Measurements from ENCODE around the gene DUSP10. TPM values are rescaled to one million over a fixed set of nuclear protein-coding genes. Genes with fewer than 3 reads are reported as not detected.

DUSP10 gene
- polyA plus RNA-seq, 3 donors, result 10.4 to 41.1 (median 12.7) TPM

DNA sequence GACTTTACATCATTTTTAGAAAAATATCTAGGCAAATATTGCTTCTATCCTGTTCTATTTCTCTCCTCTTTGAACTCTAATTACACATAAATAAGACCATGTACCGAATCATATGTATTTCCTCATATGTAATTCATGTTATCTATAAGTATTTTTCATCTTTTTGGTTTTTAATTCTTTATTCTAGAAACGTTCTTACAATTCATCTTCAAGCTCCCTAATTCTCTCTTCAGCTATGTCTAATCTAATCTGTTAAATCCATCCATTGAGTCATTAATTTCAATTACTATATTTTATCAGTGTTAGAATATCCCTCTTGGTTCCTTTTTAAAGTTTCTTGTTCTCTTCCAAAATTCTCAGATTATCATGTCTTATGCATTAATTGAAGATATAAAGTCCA lies 61.8 kb downstream of the DUSP10 start:
- no peak for DNase-seq
- Histone ChIP-seq H3K9me3 (replicated peaks in 1 of 2; ENCODE audit: control insufficient read depth in 1 of 2, insufficient read depth in 1 of 2, low read length in 2 of 2) (no peaks in the 10 kb centered on the region), H3K27ac (ENCODE audit: low read depth in 1 of 2, low read length in 2 of 2) (no peak overlapping the region), H2AFZ (ENCODE audit: insufficient read depth, low read depth, low read length, poor library complexity, severe bottlenecking) (no peak overlapping the region), H4K20me1 (ENCODE audit: insufficient read depth, low read length) (no peaks in the 10 kb centered on the region), H3K9ac (ENCODE audit: insufficient read depth, low read length, poor library complexity, severe bottlenecking) (no peak overlapping the region), H3K4me3 (replicated peaks in 1 of 3; ENCODE audit: low read depth in 2 of 3, low read length in 3 of 3) (no peak overlapping the region), H3K27me3 (ENCODE audit: control insufficient read depth in 2 of 2, insufficient read depth in 2 of 2, low read length in 2 of 2) (no peaks in the 10 kb centered on the region), H3K36me3 (replicated peaks in 1 of 2; ENCODE audit: control insufficient read depth in 1 of 2, insufficient read depth in 2 of 2, low read length in 2 of 2) (no peaks in the 10 kb centered on the region), H3K4me1 (ENCODE audit: control insufficient read depth in 1 of 2, insufficient read depth in 2 of 2, low read length in 2 of 2) (no peaks in the 10 kb centered on the region), H3K79me2 (ENCODE audit: insufficient read depth, low read length) (no peaks in the 10 kb centered on the region), H3K4me2 (replicated peaks; ENCODE audit: extremely low read depth, low read length, poor library complexity, severe bottlenecking) (no peak overlapping the region)
- intact Hi-C loops (cut with micrococcal nuclease), result no loop called here
- Mint-ChIP-seq H3K9me3 (peaks cover 0 to 9% (median 4%) of the 10 kb centered on the region in 7 donors), H3K27ac (no peak overlapping the region), H3K4me1 (peaks cover 3% of the 10 kb centered on the region), H3K4me3 (no peak overlapping the region), H3K36me3 (no peaks in the 10 kb centered on the region), H3K27me3 (ENCODE audit: low read depth in 3 of 3) (peaks cover 0 to 2% (median 2%) of the 10 kb centered on the region in 3 donors)
- TF ChIP-seq, protein P1, sequence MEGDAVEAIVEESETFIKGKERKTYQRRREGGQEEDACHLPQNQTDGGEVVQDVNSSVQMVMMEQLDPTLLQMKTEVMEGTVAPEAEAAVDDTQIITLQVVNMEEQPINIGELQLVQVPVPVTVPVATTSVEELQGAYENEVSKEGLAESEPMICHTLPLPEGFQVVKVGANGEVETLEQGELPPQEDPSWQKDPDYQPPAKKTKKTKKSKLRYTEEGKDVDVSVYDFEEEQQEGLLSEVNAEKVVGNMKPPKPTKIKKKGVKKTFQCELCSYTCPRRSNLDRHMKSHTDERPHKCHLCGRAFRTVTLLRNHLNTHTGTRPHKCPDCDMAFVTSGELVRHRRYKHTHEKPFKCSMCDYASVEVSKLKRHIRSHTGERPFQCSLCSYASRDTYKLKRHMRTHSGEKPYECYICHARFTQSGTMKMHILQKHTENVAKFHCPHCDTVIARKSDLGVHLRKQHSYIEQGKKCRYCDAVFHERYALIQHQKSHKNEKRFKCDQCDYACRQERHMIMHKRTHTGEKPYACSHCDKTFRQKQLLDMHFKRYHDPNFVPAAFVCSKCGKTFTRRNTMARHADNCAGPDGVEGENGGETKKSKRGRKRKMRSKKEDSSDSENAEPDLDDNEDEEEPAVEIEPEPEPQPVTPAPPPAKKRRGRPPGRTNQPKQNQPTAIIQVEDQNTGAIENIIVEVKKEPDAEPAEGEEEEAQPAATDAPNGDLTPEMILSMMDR (IDR thresholded peaks at IDR 0.05), result no peak
- no CpG with 5 or more reads among the region's 2 CpGs for WGBS (ENCODE audit: insufficient coverage)

GRCh38 chr1:221678014-221678413 lies 63.9 kb downstream of the DUSP10 start:
- Histone ChIP-seq H3K9ac (ENCODE audit: insufficient read depth, low read length, poor library complexity, severe bottlenecking) (no peak overlapping the region), H3K4me3 (replicated peaks in 1 of 3; ENCODE audit: low read depth in 2 of 3, low read length in 3 of 3) (no peak overlapping the region), H3K27me3 (ENCODE audit: control insufficient read depth in 2 of 2, insufficient read depth in 2 of 2, low read length in 2 of 2) (no peaks in the 10 kb centered on the region), H3K4me2 (replicated peaks; ENCODE audit: extremely low read depth, low read length, poor library complexity, severe bottlenecking) (no peak overlapping the region), H3K36me3 (replicated peaks in 1 of 2; ENCODE audit: control insufficient read depth in 1 of 2, insufficient read depth in 2 of 2, low read length in 2 of 2) (no peaks in the 10 kb centered on the region), H4K20me1 (ENCODE audit: insufficient read depth, low read length) (no peaks in the 10 kb centered on the region), H3K79me2 (ENCODE audit: insufficient read depth, low read length) (no peaks in the 10 kb centered on the region), H2AFZ (ENCODE audit: insufficient read depth, low read depth, low read length, poor library complexity, severe bottlenecking) (no peak overlapping the region), H3K4me1 (ENCODE audit: control insufficient read depth in 1 of 2, insufficient read depth in 2 of 2, low read length in 2 of 2) (no peaks in the 10 kb centered on the region), H3K27ac (ENCODE audit: low read depth in 1 of 2, low read length in 2 of 2) (no peak overlapping the region), H3K9me3 (replicated peaks in 1 of 2; ENCODE audit: control insufficient read depth in 1 of 2, insufficient read depth in 1 of 2, low read length in 2 of 2) (no peaks in the 10 kb centered on the region)
- DNase-seq, result no peak
- no peak overlapping the region for H3K4me3 Mint-ChIP-seq
- H3K4me1 Mint-ChIP-seq, result no peaks in the 10 kb centered on the region
- TF ChIP-seq, protein P1 (IDR thresholded peaks at IDR 0.05), result no peak
- no peak overlapping the region for H3K27ac Mint-ChIP-seq
- no peaks in the 10 kb centered on the region for H3K36me3 Mint-ChIP-seq
- intact Hi-C loops (cut with micrococcal nuclease), result no loop called here
- no CpG with 5 or more reads among the region's 1 CpG for WGBS (ENCODE audit: insufficient coverage)
- H3K27me3 Mint-ChIP-seq (ENCODE audit: low read depth in 3 of 3), result peaks cover 1 to 2% (median 2%) of the 10 kb centered on the region in 3 donors
- H3K9me3 Mint-ChIP-seq, result peaks cover 0 to 7% (median 4%) of the 10 kb centered on the region in 7 donors
